Skin of body (tissue), 2 donors: ENCODE results near the gene GLI3. TPM values are rescaled to one million over a fixed set of nuclear protein-coding genes. Genes with fewer than 3 reads are reported as not detected.

Source experiments
- DNase-seq: peaks from one replicate; lab custom pipeline; 2025; lab: John Stamatoyannopoulos, UW
- total RNA-seq: library from RNA; depleted of rRNA; stranded (reverse); fragments of >200 nt; gene quantifications from one replicate; pipeline ENCODE4 v1.2.3, GENCODE V29; 2014

Gene GLI3
- total RNA-seq, 1 donor from 2014 or later: 23.4 TPM

- peak; percentile 25 for DNase-seq
Observed at GRCh38 chr7:42105554-42106358, 131.3 kb downstream of the GLI3 start.

GRCh38 chr7:42104694-42105093 is 132.3 kb downstream of the GLI3 start:
- DNase-seq: no peak

- no peak for DNase-seq
Observed at GRCh38 chr7:42104231-42104630, 132.8 kb downstream of the GLI3 start.

- no peak for DNase-seq
Observed at GRCh38 chr7:42103456-42103855, 133.6 kb downstream of the GLI3 start.

- DNase-seq: no peak
Observed at GRCh38 chr7:42103020-42103419, 134.0 kb downstream of the GLI3 start.

- DNase-seq: no peak
Observed at GRCh38 chr7:42102301-42102700, 134.7 kb downstream of the GLI3 start.

- peak; percentile 43 for DNase-seq
Observed at GRCh38 chr7:42100156-42100508, 136.9 kb downstream of the GLI3 start.

- no peak for DNase-seq
Observed at GRCh38 chr7:42099470-42100155, 137.4 kb downstream of the GLI3 start.

- no peak for DNase-seq
Observed at GRCh38 chr7:42099066-42099465, 137.9 kb downstream of the GLI3 start.

GRCh38 chr7:42097752-42098151 is 139.3 kb downstream of the GLI3 start:
- DNase-seq: no peak

- peak; percentile 70 for DNase-seq
Observed at GRCh38 chr7:42096681-42097561, 140.1 kb downstream of the GLI3 start.

GRCh38 chr7:42096268-42096667 is 140.7 kb downstream of the GLI3 start:
- no peak for DNase-seq

GRCh38 chr7:42095791-42096190 is 141.2 kb downstream of the GLI3 start:
- no peak for DNase-seq

- DNase-seq: no peak
Observed at GRCh38 chr7:42093349-42093905, 143.6 kb downstream of the GLI3 start.

- DNase-seq: no peak
Observed at GRCh38 chr7:42091461-42092291, 145.3 kb downstream of the GLI3 start.

- no peak for DNase-seq
Observed at GRCh38 chr7:42090806-42091205, 146.2 kb downstream of the GLI3 start.

GRCh38 chr7:42090056-42090455 is 147.0 kb downstream of the GLI3 start:
- no peak for DNase-seq

- DNase-seq: no peak
Observed at GRCh38 chr7:42087616-42088015, 149.4 kb downstream of the GLI3 start.

GRCh38 chr7:42085531-42085930 is 151.5 kb downstream of the GLI3 start:
- no peak for DNase-seq

GRCh38 chr7:42084263-42084662 is 152.7 kb downstream of the GLI3 start:
- no peak for DNase-seq

GRCh38 chr7:42083284-42083683 is 153.7 kb downstream of the GLI3 start:
- no peak for DNase-seq
